Measurements from ENCODE around the gene NR1H3. TPM values are rescaled to one million over a fixed set of nuclear protein-coding genes. Genes with fewer than 3 reads are reported as not detected.

Gene NR1H3
- total and polyA plus RNA-seq, 2 experiments from 2014 or later: 4.9 to 7.2 TPM

DNA sequence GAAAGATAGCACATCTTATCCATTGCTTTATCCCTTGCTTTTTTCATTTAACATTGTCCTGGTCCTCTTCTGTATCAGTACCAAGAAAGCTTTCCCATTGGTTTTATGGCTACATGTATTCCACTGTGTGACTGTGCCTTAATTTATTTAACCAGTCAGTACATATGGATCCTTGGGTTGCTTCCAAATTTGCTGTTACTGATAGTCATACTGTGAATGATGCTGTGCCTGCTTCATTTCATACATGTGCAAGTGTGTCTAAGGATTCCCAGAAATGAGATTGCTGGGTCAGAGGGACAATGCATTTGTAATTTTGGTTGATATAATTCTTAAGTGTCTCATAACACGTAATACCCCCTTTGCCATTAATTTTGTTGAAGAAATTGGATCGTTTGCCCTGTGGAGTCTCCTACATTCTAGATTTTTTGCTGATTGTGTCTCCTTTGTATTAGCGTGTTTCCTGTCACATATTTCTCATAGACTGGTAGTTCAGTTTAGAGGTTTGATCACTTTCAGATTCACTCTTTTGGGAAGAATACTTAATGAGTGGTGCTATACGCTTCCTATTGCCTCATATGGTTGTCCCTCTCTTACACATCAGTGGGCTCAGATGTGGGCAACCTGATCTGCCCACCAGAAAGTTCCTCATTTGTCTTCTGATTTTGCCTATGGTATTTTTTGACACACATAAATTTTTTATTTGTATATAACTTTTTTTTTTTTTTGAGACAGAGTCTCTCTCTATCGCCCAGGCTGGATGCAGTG lies 59.5 kb downstream of the NR1H3 start:
- TF ChIP-seq EZH2 (IDR thresholded peaks at IDR 0.05; ENCODE audit: insufficient read depth, poor library complexity, severe bottlenecking) (no peak), EZH2phosphoT487 (IDR thresholded peaks at IDR 0.05; ENCODE audit: insufficient read depth, low read depth) (no peak)
- no peak for DNase-seq
- H4K20me1 ChIP-seq (ENCODE audit: insufficient read depth): no peaks in the 10 kb centered on the region
- no peak overlapping the region for H3K9ac ChIP-seq
- no peak overlapping the region for H3K27ac ChIP-seq
- in situ Hi-C loops (cut with MboI): no loop called here
- no peaks in the 10 kb centered on the region for H3K9me3 ChIP-seq (ENCODE audit: low read depth)
- H3K4me1 ChIP-seq (ENCODE audit: insufficient read depth): no peaks in the 10 kb centered on the region
- no peak overlapping the region for H2AFZ ChIP-seq
- no peak overlapping the region for H3K4me3 ChIP-seq
- no peaks in the 10 kb centered on the region for H3K79me2 ChIP-seq (ENCODE audit: insufficient read depth)
- no peak overlapping the region for H3K4me2 ChIP-seq (ENCODE audit: unreplicated experiment)
- H3F3A ChIP-seq (ENCODE audit: insufficient read depth): no peaks in the 10 kb centered on the region
- H3K36me3 ChIP-seq (ENCODE audit: low read depth): peaks cover 20% of the 10 kb centered on the region; the same call in 1 of the 2 replicates
- no peaks in the 10 kb centered on the region for H3K9me2 ChIP-seq (ENCODE audit: insufficient read depth)
- no peaks in the 10 kb centered on the region for H3K27me3 ChIP-seq (replicated peaks; ENCODE audit: insufficient read depth)
- WGBS, 2 experiments (ENCODE audit: low coverage in 1 of 2, low lambda C conversion rate in 2 of 2, missing lambda C conversion rate in 2 of 2): 93 to 95% methylated on average over 5 of the region's 5 CpGs

DNA sequence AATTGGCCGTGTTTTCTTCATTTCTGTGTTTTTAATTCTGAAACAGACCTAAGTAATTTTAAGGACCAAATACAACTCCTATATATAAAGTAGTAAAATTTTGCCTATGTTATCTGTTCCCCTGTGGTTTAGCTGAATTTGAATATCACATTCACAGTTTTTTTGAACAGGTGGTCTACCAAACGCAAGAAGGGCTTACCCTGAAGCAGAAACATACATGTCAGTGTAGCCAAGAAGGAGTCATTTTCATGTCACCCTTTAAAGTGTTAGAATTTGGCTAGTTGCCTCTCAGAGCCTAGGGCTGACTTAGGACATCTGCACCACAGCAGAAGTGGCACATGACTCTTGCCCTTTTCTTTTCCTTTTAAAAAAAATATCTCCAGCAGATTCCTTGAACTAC lies 60.4 kb downstream of the NR1H3 start:
- peaks cover 20% of the 10 kb centered on the region; the same call in 1 of the 2 replicates for H3K36me3 ChIP-seq (ENCODE audit: low read depth)
- H4K20me1 ChIP-seq (ENCODE audit: insufficient read depth): no peaks in the 10 kb centered on the region
- WGBS, 2 experiments (ENCODE audit: low coverage in 1 of 2, low lambda C conversion rate in 2 of 2, missing lambda C conversion rate in 2 of 2): 93 to 96% methylated on average over 2 of the region's 2 CpGs
- H3F3A ChIP-seq (ENCODE audit: insufficient read depth): no peaks in the 10 kb centered on the region
- no peak overlapping the region for H3K9ac ChIP-seq
- in situ Hi-C loops (cut with MboI): no loop called here
- no peaks in the 10 kb centered on the region for H3K9me3 ChIP-seq (ENCODE audit: low read depth)
- no peak overlapping the region for H3K27ac ChIP-seq
- no peak overlapping the region for H2AFZ ChIP-seq
- H3K4me1 ChIP-seq (ENCODE audit: insufficient read depth): no peaks in the 10 kb centered on the region
- H3K9me2 ChIP-seq (ENCODE audit: insufficient read depth): no peaks in the 10 kb centered on the region
- H3K4me2 ChIP-seq (ENCODE audit: unreplicated experiment): no peak overlapping the region
- no peaks in the 10 kb centered on the region for H3K27me3 ChIP-seq (replicated peaks; ENCODE audit: insufficient read depth)
- no peak for DNase-seq
- TF ChIP-seq EZH2phosphoT487 (IDR thresholded peaks at IDR 0.05; ENCODE audit: insufficient read depth, low read depth) (no peak), EZH2 (IDR thresholded peaks at IDR 0.05; ENCODE audit: insufficient read depth, poor library complexity, severe bottlenecking) (no peak)
- no peak overlapping the region for H3K4me3 ChIP-seq
- H3K79me2 ChIP-seq (ENCODE audit: insufficient read depth): no peaks in the 10 kb centered on the region

Other genes starting within 250 kb of the NR1H3 start
- gene ARFGAP2, start 81.1 kb upstream of the NR1H3 start, total RNA-seq (2014; rRNA removed; shearing (Covaris generic)): 105 and 131 TPM in 2 replicates
- 44.9 and 45.7 TPM in 2 replicates for gene ARFGAP2, start 81.1 kb upstream of the NR1H3 start, polyA plus RNA-seq (2016; fragmentation: Nextera tagmentation; extraction: Ambion mirVana)
- 13.6 and 17.5 TPM in 2 replicates for gene PACSIN3, start 71.6 kb upstream of the NR1H3 start, total RNA-seq (2014; rRNA removed; shearing (Covaris generic))
- gene PACSIN3, start 71.6 kb upstream of the NR1H3 start, polyA plus RNA-seq (2016; fragmentation: Nextera tagmentation; extraction: Ambion mirVana): 9.7 and 12.6 TPM in 2 replicates
- 24.5 and 34.9 TPM in 2 replicates for gene DDB2, start 43.0 kb upstream of the NR1H3 start, total RNA-seq (2014; rRNA removed; shearing (Covaris generic))
- gene DDB2, start 43.0 kb upstream of the NR1H3 start, polyA plus RNA-seq (2016; fragmentation: Nextera tagmentation; extraction: Ambion mirVana): 40.3 and 41.3 TPM in 2 replicates
- gene ACP2, start 9.2 kb upstream of the NR1H3 start, total RNA-seq (2014; rRNA removed; shearing (Covaris generic)): 48.4 and 62.6 TPM in 2 replicates
- 29.0 and 30.0 TPM in 2 replicates for gene ACP2, start 9.2 kb upstream of the NR1H3 start, polyA plus RNA-seq (2016; fragmentation: Nextera tagmentation; extraction: Ambion mirVana)
- 17.4 and 20.4 TPM in 2 replicates for gene MADD, start 12.1 kb downstream of the NR1H3 start, total RNA-seq (2014; rRNA removed; shearing (Covaris generic))
- 8.6 and 9.9 TPM in 2 replicates for gene MADD, start 12.1 kb downstream of the NR1H3 start, polyA plus RNA-seq (2016; fragmentation: Nextera tagmentation; extraction: Ambion mirVana)
- gene MYBPC3, start 94.7 kb downstream of the NR1H3 start, total RNA-seq (2014; rRNA removed; shearing (Covaris generic)): not detected in 2 replicates
- gene MYBPC3, start 94.7 kb downstream of the NR1H3 start, polyA plus RNA-seq (2016; fragmentation: Nextera tagmentation; extraction: Ambion mirVana): 0.08 TPM in 1 of 2 replicates, not detected in the other
- gene SPI1, start 120.6 kb downstream of the NR1H3 start, total RNA-seq (2014; rRNA removed; shearing (Covaris generic)): not detected in 2 replicates
- gene SPI1, start 120.6 kb downstream of the NR1H3 start, polyA plus RNA-seq (2016; fragmentation: Nextera tagmentation; extraction: Ambion mirVana): 0.30 TPM in 1 of 2 replicates, not detected in the other
- gene SLC39A13, start 150.6 kb downstream of the NR1H3 start, total RNA-seq (2014; rRNA removed; shearing (Covaris generic)): 183 and 189 TPM in 2 replicates
- 175 and 183 TPM in 2 replicates for gene SLC39A13, start 150.6 kb downstream of the NR1H3 start, polyA plus RNA-seq (2016; fragmentation: Nextera tagmentation; extraction: Ambion mirVana)
- gene PSMC3, start 168.4 kb downstream of the NR1H3 start, total RNA-seq (2014; rRNA removed; shearing (Covaris generic)): 139 and 151 TPM in 2 replicates
- 212 and 220 TPM in 2 replicates for gene PSMC3, start 168.4 kb downstream of the NR1H3 start, polyA plus RNA-seq (2016; fragmentation: Nextera tagmentation; extraction: Ambion mirVana)
- 0.13 and 0.22 TPM in 2 replicates for gene RAPSN, start 191.1 kb downstream of the NR1H3 start, total RNA-seq (2014; rRNA removed; shearing (Covaris generic))
- gene RAPSN, start 191.1 kb downstream of the NR1H3 start, polyA plus RNA-seq (2016; fragmentation: Nextera tagmentation; extraction: Ambion mirVana): 0.11 TPM in 1 of 2 replicates, not detected in the other

Data from GM23248 (cell line).